PFSK-1 (cell line): ENCODE results near the gene C19orf73.

Experiments
- FOXP2 ChIP-seq: optimal IDR thresholded peaks from 2 replicates; pipeline ENCODE3; 2011; ENCODE audit warnings: borderline replicate concordance, control low read depth, inconsistent platforms; ENCODE audit not compliant: insufficient read depth; ENCODE audit errors: extremely low read length, extremely low read depth
- POLR2AphosphoS5 ChIP-seq: IDR thresholded peaks from 2 replicates; pipeline ENCODE4 v1.6.1; 2012; ENCODE audit warnings: low read depth, mild to moderate bottlenecking, control low read depth, low read length, moderate library complexity
- REST ChIP-seq, 2 experiments: IDR thresholded peaks; 2 replicates each; pipeline versions ENCODE4 v1.6.1 to v1.8.0; 2011 to 2012; ENCODE audit warnings: low read depth in 2 of 2, low read length in 2 of 2, control low read depth in 1 of 2, inconsistent platforms in 1 of 2, mild to moderate bottlenecking in 1 of 2, moderate library complexity in 1 of 2; ENCODE audit not compliant: insufficient read depth in 1 of 2
- SIN3A ChIP-seq: IDR thresholded peaks from 2 replicates; pipeline ENCODE4 v1.6.1; 2012; ENCODE audit warnings: mild to moderate bottlenecking, low read length, moderate library complexity, borderline replicate concordance; ENCODE audit not compliant: insufficient read depth
- TAF1 ChIP-seq: IDR thresholded peaks from 2 replicates; pipeline ENCODE4 v1.6.1; 2012; ENCODE audit warnings: low read length, control low read depth, borderline replicate concordance; ENCODE audit not compliant: insufficient read depth

The C19orf73 gene

DNA sequence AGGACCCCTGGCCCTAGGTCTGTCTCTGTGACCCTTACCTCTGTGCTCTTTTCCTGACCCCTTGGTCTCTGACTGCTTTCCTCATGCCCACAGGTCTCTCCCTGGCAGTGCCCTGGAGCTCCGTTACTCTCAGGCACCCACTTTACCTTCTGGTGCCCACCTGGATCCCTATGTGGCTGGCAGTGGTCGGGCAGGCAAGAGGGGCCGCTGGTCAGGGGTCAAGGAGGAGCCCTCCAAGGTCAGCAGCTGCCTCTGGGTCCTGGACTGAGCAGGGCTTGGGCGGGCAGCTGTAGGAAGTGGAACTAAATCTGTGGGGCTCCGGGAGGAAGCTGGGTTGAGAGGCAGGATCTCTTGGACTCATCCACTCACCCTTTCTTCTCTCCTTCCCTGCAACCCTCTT, 16.7 kb upstream of the C19orf73 start:
- TF ChIP-seq SIN3A (no peak), POLR2AphosphoS5 (no peak), FOXP2 (no peak), REST (IDR thresholded peaks at IDR 0.05; ENCODE audit: insufficient read depth in 1 of 2, low read depth in 2 of 2, low read length in 2 of 2) (no peak), TAF1 (no peak)

DNA sequence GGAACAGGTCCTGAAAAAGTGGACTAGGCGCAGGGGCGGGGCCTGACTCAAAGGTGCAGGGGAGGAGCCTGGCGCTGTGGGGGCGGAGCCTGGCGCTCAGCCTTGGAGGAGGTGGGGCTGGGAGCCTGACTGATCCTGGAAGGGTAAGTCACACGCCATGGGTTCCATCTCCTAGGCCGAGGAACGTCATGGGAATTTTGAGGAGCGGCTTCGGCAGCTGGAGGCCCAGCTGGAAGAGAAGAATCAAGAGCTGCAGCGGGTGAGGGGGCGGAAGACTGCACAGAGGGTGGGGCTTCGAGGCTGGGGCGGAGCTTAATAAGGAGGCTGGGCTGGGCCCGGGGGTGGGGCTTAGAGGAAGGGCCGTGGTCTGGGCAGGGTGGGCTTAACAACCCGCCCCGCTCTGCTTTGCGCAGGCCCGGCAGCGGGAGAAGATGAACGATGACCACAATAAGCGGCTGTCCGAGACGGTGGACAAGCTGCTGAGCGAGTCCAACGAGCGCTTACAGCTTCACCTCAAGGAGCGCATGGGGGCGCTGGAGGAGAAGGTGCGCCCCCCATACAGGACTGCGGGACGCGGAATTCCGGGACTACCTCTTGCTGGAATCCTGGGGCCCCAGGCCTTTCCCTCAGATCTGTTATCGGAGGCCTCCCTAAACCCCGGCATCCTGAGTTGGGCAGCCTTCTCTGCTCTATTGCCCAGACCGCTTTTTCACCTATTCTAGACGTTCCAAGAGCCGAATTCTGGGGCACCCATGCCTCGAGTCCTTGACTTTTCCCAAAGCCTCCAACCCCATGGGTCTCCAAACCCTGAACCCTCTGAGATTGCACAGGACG, 14.9 kb upstream of the C19orf73 start:
- TF ChIP-seq TAF1 (no peak), SIN3A (no peak), REST (IDR thresholded peaks at IDR 0.05; ENCODE audit: insufficient read depth in 1 of 2, low read depth in 2 of 2, low read length in 2 of 2) (no peak), POLR2AphosphoS5 (no peak), FOXP2 (no peak)

GRCh38 chr19:49132974-49133609, 14.1 kb upstream of the C19orf73 start:
- TF ChIP-seq POLR2AphosphoS5: no peak

DNA sequence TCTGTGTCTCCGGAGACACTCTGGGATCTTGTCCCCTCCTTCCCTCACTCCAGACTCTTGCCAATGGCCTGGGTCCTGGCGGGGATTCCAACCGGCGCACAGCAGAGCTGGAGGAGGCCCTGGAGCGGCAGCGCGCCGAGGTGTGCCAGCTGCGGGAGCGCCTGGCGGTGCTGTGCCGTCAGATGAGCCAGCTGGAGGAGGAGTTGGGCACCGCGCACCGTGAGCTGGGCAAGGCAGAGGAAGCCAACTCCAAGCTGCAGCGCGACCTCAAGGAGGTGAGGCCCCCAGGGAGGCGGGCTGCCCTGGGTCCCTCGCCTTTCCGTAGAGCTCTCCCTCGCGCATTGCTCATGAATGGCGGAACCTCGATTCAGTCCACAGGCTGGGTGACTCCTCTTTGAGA, 11.4 kb upstream of the C19orf73 start:
- TF ChIP-seq REST (IDR thresholded peaks at IDR 0.05; ENCODE audit: insufficient read depth in 1 of 2, low read depth in 2 of 2, low read length in 2 of 2) (no peak), SIN3A (no peak), TAF1 (no peak), FOXP2 (no peak), POLR2AphosphoS5 (no peak)

GRCh38 chr19:49129238-49129583, 10.3 kb upstream of the C19orf73 start:
- TF ChIP-seq FOXP2 (peak; percentile 33), TAF1 (0 out of 2 replicates have a peak, but pooled peaks have one; percentile 16), POLR2AphosphoS5 (no peak; the same call in 1 of the 2 replicates), SIN3A (no peak), REST (IDR thresholded peaks at IDR 0.05; ENCODE audit: insufficient read depth in 1 of 2, low read depth in 2 of 2, low read length in 2 of 2) (0 out of 4 replicates have a peak, but pooled peaks of 1 of the 2 experiments have one; percentile 27)
